Glutamatergic neuron (in vitro differentiated cells): ENCODE data around the gene SNRNP48. TPM values are rescaled to one million over a fixed set of nuclear protein-coding genes. Genes with fewer than 3 reads are reported as not detected.
A peak's percentile ranks its signal among the peaks of the same experiment; 100 is the strongest.

Experiments used
- DNase-seq: peaks from one replicate; pipeline ENCODE4 v3.0.0; 2022
- H3K27ac Mint-ChIP-seq: one replicate; pipeline ENCODE4 v1.8.0; 2020; ENCODE audit warnings: mild to moderate bottlenecking, mixed read lengths, inconsistent platforms; ENCODE audit not compliant: unreplicated experiment
- H3K27me3 Mint-ChIP-seq: one replicate; pipeline ENCODE4 v1.8.0; 2020; ENCODE audit warnings: mild to moderate bottlenecking, moderate library complexity, mixed read lengths, inconsistent platforms; ENCODE audit not compliant: unreplicated experiment
- H3K36me3 Mint-ChIP-seq: one replicate; pipeline ENCODE4 v1.8.0; 2020; ENCODE audit warnings: mild to moderate bottlenecking, mixed read lengths, inconsistent platforms; ENCODE audit not compliant: unreplicated experiment
- H3K4me1 Mint-ChIP-seq: one replicate; pipeline ENCODE4 v1.8.0; 2020; ENCODE audit warnings: mild to moderate bottlenecking, low read depth, mixed read lengths, inconsistent platforms; ENCODE audit not compliant: unreplicated experiment
- H3K4me3 Mint-ChIP-seq: one replicate; pipeline ENCODE4 v1.8.0; 2020; ENCODE audit warnings: mild to moderate bottlenecking, mixed read lengths, inconsistent platforms; ENCODE audit not compliant: unreplicated experiment
- H3K9me3 Mint-ChIP-seq: one replicate; pipeline ENCODE4 v1.8.0; 2020; ENCODE audit warnings: mild to moderate bottlenecking, moderate library complexity, mixed read lengths, inconsistent platforms; ENCODE audit not compliant: unreplicated experiment
- long read RNA-seq: library from polyadenylated mRNA; unstranded; transcript quantifications from one replicate; pipeline ENCODE4 v2.0.0, GENCODE V29; 2020; ENCODE audit not compliant: unreplicated experiment
- total RNA-seq: library from RNA; stranded (reverse); fragmentation: NEBNext Ultra II Directional; extraction: Animal tissue kit (Norgen Biotek cat#: 25700); gene quantifications from one replicate; pipeline ENCODE4 v1.2.1, GENCODE V29; 2021; ENCODE audit not compliant: unreplicated experiment
- TF ChIP-seq, protein P1 (sequence below): fragments of 200-600 bp; sonication (generic); IDR thresholded peaks from one replicate; pipeline ENCODE4 v1.5.0; 2021; ENCODE audit not compliant: partially characterized antibody, unreplicated experiment

Gene SNRNP48, protein sequence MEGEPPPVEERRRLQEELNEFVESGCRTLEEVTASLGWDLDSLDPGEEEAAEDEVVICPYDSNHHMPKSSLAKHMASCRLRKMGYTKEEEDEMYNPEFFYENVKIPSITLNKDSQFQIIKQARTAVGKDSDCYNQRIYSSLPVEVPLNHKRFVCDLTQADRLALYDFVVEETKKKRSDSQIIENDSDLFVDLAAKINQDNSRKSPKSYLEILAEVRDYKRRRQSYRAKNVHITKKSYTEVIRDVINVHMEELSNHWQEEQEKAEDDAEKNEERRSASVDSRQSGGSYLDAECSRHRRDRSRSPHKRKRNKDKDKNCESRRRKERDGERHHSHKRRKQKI
- total RNA-seq = 9.5 TPM
- long read RNA-seq, full-length matches to known transcripts = 1 of 2 reads
- long read RNA-seq, partial matches to known transcripts = 0 of 2 reads
- long read RNA-seq, other reads (novel, unspliced or antisense) = 1 of 2 reads

DNA sequence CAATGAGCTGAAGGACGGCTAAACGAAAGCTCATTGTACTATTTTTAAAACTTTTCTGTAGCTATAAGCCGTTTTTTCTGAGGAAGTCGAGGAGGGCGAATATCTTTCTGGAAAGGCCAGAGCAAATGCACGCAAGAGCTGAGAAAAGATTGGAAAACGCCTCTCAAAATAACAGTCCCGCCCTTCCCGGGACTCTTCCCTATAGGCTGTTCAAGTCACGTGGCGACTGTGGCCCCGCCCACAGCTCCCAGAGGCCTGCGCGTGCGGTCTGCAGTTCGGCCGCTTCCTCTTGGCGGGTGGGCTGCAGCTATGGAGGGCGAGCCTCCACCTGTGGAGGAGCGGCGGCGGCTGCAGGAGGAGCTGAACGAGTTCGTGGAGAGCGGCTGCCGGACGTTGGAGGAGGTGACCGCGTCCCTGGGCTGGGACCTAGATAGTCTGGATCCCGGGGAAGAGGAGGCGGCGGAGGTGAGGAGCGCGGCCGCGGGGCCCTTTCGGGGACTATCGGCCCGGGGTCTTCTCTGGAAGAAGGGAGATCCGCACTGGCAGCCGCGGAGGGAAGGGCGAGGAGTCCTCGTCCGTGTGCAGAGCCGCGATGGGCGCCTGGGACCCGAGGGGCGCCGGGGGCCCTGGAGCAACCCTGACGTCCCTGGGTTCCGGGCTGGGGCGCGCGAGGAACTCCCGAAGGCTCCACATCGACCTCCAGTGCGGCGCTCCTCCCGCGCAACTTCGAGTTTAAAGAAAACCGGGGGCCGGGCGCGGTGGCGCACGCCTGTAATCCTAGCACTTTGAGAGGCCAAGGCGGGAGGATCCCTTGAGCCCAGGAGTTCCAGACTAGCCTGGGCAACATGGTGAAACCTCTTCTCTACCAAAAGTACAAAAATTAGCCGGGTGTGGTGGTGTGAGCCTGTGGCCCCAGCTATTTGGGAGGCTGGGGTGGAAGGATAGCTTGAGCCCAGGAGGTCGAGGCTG, at the start of gene SNRNP48:
SNRNP48 (plus strand) TSS at position 250 of the 969 bp plus-strand sequence; CDS start at position 310, 60 bp downstream.
- Mint-ChIP-seq H3K27me3 (peaks cover 2% of the 10 kb centered on the region), H3K4me3 (peak within 1 kb of the TSS; percentile 96)
- TF ChIP-seq, protein P1, sequence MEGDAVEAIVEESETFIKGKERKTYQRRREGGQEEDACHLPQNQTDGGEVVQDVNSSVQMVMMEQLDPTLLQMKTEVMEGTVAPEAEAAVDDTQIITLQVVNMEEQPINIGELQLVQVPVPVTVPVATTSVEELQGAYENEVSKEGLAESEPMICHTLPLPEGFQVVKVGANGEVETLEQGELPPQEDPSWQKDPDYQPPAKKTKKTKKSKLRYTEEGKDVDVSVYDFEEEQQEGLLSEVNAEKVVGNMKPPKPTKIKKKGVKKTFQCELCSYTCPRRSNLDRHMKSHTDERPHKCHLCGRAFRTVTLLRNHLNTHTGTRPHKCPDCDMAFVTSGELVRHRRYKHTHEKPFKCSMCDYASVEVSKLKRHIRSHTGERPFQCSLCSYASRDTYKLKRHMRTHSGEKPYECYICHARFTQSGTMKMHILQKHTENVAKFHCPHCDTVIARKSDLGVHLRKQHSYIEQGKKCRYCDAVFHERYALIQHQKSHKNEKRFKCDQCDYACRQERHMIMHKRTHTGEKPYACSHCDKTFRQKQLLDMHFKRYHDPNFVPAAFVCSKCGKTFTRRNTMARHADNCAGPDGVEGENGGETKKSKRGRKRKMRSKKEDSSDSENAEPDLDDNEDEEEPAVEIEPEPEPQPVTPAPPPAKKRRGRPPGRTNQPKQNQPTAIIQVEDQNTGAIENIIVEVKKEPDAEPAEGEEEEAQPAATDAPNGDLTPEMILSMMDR = no peak

DNA sequence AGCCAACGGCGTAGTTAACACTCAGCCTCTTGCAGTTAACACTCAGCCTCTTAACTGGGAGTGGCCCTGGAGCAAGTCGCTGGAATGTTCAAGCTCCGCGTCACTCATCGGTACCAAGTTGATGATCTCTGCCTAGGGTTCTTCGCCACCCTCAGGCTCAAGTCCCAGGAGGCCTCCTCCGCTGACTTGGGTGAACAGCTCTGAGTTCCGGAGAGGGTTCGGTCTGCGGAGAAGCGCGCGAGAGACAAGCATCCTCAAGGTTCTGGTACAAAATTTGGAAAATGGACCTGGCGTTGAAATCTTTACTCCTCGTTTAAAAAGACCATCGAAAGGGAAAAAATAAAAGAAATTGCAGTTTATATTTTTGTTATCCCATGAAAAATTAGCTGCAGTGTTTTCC, 49.4 kb upstream of the SNRNP48 start:
- H3K9me3 Mint-ChIP-seq = peaks cover 1% of the 10 kb centered on the region
- DNase-seq = no peak
- H3K4me1 Mint-ChIP-seq = peaks cover 3% of the 10 kb centered on the region
- TF ChIP-seq, protein P1 = no peak
- peak overlapping the region; percentile 90 for H3K4me3 Mint-ChIP-seq
- peaks cover 17% of the 10 kb centered on the region for H3K27me3 Mint-ChIP-seq
- no peak overlapping the region for H3K27ac Mint-ChIP-seq
- H3K36me3 Mint-ChIP-seq = no peaks in the 10 kb centered on the region

More for the DNA sequence above, at the start of gene SNRNP48:
- Mint-ChIP-seq H3K36me3 (no peaks in the 10 kb centered on the region), H3K4me1 (peaks cover 17% of the 10 kb centered on the region), H3K27ac (peak within 1 kb of the TSS; percentile 48), H3K9me3 (no peaks in the 10 kb centered on the region)
- DNase-seq = peak; percentile 98

DNA sequence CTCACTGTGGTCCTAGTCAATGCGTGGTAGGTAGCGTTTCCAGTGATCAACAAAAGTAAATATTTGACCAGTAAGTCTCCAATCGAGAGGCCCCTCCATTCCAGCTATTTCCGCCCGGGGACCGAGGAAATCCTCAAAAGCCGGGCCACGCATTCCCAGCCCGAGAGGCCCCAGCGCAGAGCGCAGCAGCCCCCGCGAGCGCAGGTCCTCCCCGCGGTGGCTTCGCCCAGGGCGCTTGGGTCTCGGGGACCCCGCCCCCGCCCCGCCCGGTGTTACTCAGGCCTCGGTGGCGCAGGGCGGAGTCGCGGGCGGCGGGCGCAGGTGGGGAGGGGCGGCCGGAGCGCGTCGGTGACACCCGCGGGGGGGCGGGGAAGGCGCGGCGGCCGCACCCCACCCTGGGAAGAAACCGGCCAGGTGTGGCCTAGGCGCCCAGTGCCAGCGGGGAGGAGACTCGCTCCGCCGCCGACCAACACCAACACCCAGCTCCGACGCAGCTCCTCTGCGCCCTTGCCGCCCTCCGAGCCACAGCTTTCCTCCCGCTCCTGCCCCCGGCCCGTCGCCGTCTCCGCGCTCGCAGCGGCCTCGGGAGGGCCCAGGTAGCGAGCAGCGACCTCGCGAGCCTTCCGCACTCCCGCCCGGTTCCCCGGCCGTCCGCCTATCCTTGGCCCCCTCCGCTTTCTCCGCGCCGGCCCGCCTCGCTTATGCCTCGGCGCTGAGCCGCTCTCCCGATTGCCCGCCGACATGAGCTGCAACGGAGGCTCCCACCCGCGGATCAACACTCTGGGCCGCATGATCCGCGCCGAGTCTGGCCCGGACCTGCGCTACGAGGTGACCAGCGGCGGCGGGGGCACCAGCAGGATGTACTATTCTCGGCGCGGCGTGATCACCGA, 48.6 kb upstream of the SNRNP48 start, which contains the start of gene DSP:
DSP (plus strand) TSS at position 497 of the 890 bp plus-strand sequence; CDS start at position 742, 245 bp downstream.
- Mint-ChIP-seq H3K4me1 (peaks cover 3% of the 10 kb centered on the region), H3K27me3 (peaks cover 17% of the 10 kb centered on the region)
- peak; percentile 65 for DNase-seq

More for the DNA sequence above, 48.6 kb upstream of the SNRNP48 start, which contains the start of gene DSP:
- H3K36me3 Mint-ChIP-seq = no peaks in the 10 kb centered on the region
- H3K4me3 Mint-ChIP-seq = peak within 1 kb of the TSS; percentile 90
- H3K27ac Mint-ChIP-seq = no peak within 1 kb of the TSS
- TF ChIP-seq, protein P1 = no peak
- peaks cover 1% of the 10 kb centered on the region for H3K9me3 Mint-ChIP-seq
